ENCODE measurements around the gene TNS1.

DNA sequence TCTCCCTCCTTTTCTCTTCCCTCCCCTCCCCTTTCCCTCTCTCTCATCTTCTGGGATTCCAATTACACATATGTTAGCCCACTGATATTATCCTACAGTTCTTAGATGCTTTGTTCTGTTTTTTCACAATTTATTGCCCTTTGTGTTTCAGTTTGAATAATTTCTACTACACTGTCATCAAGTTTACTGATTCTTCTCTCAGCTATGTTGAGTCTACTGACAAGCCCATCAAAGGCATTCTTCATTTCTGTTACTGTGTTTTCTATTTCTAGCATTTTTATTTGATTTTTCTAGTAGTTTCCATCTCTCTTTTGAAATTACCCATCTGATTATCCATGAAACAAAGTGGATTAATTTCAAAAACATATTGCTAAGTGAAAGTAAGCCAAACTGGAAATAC, 219.6 kb downstream of the TNS1 start:
- TF ChIP-seq EZH2 (optimal IDR thresholded peaks at IDR 0.05; ENCODE audit: low read depth, low read length) (no peak), EZH2phosphoT487 (IDR thresholded peaks at IDR 0.05; ENCODE audit: low read length) (no peak)
- TF ChIP-seq, protein P1, sequence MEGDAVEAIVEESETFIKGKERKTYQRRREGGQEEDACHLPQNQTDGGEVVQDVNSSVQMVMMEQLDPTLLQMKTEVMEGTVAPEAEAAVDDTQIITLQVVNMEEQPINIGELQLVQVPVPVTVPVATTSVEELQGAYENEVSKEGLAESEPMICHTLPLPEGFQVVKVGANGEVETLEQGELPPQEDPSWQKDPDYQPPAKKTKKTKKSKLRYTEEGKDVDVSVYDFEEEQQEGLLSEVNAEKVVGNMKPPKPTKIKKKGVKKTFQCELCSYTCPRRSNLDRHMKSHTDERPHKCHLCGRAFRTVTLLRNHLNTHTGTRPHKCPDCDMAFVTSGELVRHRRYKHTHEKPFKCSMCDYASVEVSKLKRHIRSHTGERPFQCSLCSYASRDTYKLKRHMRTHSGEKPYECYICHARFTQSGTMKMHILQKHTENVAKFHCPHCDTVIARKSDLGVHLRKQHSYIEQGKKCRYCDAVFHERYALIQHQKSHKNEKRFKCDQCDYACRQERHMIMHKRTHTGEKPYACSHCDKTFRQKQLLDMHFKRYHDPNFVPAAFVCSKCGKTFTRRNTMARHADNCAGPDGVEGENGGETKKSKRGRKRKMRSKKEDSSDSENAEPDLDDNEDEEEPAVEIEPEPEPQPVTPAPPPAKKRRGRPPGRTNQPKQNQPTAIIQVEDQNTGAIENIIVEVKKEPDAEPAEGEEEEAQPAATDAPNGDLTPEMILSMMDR (IDR thresholded peaks at IDR 0.05; ENCODE audit: low read length): no peak

Data from MM.1S (cell line).